Activated CD4-positive, CD25-positive, alpha-beta regulatory T cell treated with anti-CD3 and anti-CD28 coated beads, Interleukin-2, amount 50 U/mL, for 16 hours (primary cell): ENCODE measurements around the gene ATM.
A peak's percentile ranks its signal among the peaks of the same experiment; 100 is the strongest.
"Not testable (repeated sequence)": the region's sequence is repeated elsewhere in the genome, so short reads cannot be mapped to it uniquely, and the experiment has no call there.

Experiments
- DNase-seq: peaks from one replicate; pipeline ENCODE4 v3.0.0-alpha.2; 2020; ENCODE audit warnings: low read depth, low spot score

The ATM gene

DNA sequence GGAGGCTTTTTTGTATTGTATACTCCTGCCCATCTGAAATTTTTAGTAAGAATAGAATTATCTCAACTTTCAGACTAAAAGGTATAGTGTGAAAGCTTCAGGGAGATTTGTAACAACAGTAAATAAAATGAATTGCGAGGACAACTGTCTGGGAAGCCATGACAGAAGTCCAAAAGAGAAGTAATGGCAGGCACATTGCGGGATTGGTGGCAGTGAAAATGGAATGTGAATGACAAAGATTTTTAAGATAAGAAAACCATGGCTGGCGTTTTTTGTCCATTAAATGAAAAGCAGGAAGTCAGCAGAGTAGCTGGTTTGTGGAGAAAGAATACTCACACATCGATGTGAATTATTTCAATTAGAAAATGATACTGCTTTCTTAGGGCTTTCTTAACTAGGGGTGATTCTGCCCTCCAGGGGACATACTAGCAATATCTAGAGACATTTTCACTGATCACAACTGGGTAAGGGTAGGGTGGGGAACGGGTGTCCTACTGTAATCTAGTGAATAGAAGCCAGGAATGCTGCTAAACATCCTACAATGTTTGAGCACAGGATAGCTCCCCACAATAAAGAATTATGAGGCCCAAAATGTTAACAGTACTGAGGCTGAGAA lies 2.0 kb upstream of the ATM start:
- DNase-seq: no peak

DNA sequence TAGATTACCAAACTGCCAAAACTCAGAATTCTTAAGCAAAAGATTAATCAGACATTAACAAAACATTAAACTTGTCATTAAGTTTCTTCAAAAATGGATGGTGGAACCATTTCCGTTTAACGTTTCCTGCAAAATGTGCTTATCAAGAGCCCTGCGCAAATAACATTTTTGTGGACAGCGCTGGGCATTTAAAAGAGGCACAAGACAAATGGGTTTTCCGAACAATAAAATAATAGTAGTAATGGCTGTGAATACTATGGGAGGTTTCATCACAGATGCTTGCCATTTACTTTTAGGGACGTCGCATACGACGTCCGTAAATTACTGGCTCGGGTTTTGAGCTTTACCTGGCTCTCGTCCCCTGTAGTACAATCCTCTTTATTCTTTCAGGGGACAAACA lies 1.5 kb upstream of the ATM start:
- DNase-seq: no peak

DNA sequence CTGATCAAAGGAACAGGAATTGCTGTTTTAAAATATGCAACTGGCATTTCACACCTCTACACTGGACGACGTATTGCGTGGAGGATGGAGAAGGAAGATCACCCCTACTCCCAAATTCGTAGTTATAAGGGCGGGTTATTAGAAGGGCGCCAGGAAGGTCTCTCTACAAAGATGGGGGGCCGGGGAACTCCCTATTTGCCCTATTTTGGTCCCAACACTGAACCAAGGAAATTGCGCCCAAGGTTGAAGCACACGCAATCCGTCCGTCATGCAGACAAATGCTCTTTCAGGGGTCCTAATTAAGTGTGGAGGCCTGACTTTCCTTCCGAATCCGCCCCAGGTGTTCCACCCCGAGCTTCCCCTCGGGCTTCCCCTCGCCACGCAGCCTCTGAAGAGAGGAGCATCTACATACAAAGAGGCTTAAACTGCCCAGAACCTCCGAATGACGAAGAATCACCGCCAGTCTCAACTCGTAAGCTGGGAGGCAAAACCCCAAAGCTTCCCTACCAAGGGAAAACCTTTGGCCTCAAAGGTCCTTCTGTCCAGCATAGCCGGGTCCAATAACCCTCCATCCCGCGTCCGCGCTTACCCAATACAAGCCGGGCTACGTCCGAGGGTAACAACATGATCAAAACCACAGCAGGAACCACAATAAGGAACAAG lies 825 bp upstream of the ATM start:
- DNase-seq: no peak

DNA sequence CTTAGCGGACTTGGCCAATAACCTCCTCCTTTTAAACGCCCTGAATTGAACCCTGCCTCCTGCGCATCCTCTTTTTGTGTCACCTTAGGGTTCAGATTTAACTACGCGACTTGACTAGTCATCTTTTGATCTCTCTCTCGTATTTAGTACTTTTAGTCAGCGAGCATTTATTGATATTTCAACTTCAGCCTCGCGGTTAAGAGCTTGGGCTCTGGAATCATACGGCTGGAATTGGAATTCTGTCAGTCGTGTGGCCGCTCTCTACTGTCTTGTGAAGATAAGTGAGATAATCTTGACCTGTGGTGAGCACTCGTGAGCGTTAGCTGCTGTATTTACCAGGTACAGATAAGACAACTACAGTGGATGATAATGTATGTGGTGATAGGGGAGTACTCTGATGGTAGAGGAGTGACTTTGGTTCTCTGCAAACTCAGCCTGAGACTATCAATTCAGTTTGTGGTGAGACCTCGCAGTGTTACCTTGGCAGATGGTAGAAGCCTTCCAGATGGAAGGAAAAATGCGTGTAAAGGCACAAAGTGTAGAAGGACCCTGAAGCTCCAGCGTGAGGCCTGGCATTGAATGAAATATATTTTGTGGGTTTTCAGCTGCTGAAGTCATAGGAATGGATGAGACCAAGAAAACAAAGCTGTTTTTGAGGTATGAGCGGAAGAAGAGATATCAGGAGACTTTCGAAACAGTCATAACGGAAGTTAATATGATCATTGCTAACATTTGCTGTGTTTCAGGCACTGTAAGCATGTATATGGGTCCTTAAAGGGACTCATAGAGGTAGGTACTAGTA lies 682 bp downstream of the ATM start:
- peak; percentile 23 for DNase-seq

DNA sequence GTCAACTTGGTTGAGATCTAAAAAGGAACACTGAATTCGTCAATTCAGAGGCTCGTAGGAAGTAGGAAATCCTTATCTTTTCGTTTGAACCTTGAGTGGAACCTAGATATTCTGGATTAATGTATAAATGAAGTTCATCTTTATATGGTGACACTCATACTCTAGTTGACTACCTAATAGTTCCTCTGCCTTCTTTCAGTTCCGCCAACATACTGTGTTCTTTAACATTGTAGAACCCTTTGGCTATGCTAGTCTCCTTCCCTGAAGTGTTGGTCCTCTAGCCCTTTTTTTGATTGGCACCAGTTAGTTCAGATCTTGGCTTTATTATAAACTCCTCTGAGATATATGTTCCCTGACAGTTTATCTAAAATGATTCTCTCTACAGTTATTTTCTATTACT lies 1.5 kb downstream of the ATM start:
- DNase-seq: no peak

DNA sequence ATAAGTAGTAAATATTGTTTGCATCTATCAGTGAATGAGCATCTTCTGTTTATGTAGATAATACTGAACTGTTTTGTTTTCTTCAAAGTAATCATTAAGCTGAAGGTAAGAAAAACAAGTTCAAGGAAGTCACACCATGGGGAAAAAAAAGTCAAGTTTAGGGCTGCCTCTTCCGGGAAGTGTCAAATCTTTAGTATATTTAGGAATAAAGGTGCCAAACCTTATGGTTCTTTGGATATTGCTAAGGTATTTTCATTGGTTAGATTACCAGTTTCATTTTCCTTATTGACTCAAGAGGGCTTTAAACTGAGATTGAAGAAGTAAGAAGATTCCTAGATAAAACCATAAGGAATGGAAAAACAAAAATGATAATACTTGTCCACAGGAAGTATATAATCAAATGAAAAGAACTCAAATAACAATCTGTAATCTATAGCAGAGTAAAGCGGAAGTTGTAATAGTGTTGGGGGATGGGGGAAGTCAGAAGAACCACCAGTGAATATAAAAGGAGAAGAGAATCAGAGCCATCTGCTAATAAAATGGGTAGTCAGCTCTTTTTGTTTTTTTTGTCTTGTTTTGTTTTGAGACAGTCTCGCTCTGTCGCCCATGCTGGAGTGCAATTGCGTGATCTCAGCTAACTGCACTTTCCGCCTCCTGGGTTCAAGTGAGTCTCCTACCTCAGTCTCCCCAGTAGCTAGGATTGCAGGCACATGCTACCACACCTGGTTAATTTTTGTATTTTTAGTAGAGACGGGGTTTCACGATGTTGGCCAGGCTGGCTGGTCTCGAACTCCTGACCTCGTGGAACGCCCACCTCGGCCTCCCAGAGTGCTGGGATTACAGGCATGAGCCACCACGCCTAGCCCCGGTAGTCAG lies 2.3 kb downstream of the ATM start:
- no peak for DNase-seq

DNA sequence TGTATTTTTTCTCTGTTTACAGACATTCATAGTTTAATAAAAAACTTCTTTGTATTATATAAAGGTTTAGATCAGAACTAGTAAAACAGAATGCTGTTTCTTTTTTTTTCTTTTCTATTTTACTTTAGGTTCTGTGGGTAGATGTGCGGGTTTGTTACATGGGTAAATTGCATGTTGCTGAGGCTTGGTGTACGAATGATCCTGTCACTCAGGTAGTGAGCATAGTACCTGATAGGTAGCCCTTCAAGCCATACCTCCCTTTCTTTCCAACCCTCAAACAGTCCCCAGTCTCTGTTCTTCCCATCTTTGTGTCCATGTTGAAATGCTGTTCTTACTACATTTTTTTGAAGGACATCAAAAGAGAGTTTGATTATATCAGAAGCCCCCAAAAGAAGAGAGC lies 3.2 kb downstream of the ATM start:
- no peak for DNase-seq

DNA sequence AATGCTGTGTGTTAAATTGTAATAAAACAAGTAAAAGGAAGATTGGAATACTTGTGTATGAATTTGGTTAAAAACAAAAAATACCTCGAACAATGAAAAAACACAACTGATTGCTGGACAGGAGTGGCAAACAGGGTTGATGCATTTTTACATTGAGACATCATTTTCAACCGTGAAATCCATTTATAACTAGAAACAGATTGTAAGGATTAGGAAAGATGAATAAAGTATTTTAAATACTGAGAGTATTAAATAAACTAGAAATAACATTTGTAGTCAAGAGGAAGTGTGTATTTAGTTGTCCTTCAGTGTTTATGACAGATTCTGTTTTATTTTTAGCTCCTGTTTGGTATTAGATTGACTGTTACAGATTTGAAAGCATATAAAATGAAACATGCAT lies 5.4 kb downstream of the ATM start:
- DNase-seq: no peak

DNA sequence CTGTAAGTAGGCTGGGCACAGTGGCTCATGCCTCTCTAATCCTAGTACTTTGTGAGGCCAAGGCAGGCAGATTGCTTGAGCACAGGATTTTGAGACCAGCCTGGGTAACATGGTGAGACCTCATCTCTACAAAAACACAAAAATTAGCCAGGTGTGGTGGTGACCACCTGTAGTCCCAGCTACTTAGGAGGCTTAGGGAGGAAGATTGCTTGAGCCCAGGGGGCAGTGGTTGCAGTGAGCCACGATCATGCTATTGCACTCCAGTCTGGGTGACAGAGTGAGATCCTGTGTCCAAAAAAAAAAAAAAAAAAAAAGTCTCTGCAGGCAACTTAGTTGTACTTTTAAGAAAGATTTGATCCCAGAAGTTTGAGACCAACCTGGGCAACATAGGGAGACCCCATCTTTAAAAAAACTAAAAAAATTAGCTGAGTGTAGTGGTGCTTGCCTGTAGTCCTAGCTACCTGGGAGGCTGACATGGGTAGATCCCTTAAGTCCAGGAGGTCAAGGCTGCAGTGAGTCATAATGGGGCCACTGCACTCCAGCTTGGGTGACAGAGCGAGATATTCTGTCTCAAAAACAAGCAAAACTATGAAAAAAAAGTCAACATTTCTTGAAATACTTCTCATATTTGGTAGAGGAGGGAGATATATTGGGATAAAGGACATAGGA lies 10.5 kb downstream of the ATM start:
- DNase-seq: no peak

DNA sequence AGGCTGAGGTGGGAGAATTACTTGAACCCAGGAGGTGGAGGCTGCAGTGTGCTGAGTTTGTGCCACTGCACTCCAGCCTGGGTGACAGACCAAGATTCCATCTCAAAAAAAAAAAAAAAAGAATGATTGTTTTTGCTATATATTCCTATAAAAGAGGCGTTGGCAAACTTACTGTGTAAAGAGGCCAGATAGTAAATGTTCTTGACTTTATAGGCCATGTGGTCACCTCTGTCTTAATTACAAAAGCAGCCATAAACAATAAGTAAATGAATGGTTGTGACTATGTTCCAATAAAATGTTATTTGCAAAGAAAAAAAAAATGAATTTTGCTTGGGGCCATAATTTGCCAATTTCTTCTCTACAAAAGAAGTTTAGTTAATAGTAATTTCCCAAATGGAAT lies 12.3 kb downstream of the ATM start:
- no peak for DNase-seq

DNA sequence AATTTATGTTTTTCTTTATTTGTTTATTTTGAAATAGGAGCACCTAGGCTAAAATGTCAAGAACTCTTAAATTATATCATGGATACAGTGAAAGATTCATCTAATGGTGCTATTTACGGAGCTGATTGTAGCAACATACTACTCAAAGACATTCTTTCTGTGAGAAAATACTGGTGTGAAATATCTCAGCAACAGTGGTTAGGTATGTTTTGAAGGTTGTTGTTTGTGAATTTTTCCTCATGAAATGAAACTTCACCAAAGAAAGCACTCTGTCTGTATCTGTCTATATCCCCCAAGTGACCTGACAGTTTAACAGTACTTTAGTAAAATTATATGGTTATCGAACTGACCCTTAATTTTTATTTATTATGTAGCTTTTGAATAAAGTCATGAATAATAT lies 12.8 kb downstream of the ATM start:
- no peak for DNase-seq

DNA sequence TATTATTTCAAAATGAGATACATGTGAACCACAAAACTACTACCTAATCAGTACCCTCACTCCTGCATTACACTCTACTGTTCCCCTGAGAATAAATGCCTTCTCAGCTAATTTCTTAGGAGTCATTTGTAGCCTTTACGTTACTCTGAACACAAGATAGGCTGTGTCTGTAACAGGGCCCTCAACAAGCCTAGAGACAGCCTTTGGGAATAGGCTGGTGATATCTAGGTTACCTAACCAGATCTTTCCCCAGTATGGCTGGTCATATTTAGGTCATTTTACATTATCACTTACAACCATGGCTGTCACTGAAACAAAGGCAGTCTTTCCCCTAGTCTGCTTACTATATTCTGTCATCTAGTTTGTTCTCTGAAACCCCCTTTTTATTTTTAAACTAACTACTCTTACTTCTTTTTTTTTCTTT lies 14.2 kb downstream of the ATM start:
- DNase-seq: no peak

DNA sequence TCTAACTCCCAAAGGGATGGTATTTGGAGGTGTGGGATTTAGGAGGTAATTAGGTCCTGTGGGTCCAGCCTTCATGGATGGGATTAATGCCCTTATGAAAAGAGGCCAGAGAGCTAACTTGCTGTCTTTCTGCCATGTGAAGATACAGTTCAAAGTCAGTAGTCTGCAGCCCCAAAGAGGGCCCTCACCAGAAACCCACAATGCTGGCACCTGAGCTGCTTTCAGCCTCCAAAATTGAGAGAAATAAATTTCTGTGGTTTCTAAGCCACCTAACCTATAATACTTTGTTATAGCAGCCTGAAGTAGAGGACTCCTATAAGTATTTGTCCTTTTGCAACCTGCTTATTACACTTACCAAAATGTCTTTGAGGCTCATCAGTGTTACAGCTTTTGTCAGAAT lies 16.2 kb downstream of the ATM start:
- DNase-seq: no peak

DNA sequence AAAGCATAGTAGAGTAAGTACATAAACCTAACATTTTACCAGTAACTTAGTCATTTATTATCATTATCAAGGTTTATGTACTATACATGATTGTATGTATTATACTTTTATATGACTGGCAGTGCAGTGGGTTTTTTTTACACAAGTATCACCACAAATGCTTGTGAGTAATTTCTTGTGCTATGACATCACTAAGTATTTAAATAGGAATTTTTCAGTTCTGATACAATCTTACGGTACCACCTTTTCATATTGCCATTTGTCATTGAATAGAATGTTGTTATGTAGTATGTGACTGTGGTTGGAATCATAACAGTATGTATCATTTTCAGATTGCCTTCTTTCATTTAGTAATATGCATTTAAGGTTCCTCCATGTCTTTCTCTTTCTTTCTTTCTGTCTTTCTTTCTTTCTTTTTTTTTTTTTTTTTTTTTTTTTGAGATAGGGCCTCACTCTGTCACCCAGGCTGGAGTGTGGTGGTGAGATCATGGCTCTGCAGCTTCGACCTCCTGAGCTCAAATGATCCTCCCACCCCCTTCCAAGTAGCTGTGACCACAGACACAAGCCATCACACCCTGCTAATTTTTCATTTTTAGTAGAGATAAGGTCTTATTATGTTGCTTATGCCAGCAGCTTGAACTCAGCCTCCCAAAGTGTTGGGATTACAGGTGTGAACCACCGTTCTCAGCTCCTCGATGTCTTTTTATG lies 18.6 kb downstream of the ATM start:
- DNase-seq: no peak

DNA sequence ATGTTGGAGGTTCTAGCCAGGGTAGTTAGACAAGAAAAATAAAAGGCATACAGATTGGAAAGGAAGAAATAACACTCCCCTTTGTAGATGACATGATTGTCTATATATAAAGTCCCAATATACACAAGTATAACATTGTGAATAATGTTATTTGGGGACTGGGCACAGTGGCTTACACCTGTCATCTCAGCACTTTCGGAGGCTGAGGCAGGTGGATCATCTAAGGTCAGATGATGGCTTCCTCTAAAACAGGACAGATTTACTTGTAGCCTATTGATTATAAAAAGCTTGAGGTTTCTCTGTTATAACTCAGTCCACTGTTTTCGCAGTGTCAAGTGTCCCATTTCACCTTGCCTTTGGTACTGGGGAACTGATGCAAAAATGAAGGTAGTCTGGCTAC lies 19.6 kb downstream of the ATM start:
- DNase-seq: no peak

DNA sequence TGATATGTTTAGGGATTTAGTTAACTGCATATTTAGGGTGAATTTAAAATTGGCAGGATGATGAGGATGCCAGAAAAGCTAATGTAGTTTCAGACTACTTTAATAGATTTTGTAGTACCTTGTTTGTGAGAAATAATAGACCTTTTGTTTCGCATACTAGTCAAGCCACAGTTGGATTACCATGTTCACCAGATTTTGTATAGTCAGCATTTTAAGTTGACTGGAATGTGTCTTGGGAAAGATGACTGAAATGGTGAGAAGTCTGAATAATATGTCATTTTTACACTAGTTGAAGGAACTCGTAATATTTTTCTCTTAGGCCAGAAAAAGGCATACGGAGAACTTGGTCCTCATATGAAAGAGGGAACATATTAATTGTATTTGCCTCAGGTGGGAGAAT lies 23.4 kb downstream of the ATM start:
- no peak for DNase-seq

DNA sequence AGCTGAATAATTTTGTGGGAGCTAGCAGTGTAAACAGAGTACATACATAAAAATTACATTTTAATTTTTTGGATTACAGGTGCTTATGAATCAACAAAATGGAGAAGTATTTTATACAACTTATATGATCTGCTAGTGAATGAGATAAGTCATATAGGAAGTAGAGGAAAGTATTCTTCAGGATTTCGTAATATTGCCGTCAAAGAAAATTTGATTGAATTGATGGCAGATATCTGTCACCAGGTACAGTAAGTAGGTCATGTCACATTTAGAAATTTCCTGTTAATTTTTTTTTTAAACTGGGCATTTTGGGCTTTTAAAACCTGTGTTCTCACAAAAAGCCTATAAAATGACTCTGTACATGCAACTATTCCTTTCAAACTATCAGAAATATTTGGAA lies 24.0 kb downstream of the ATM start:
- DNase-seq: no peak

DNA sequence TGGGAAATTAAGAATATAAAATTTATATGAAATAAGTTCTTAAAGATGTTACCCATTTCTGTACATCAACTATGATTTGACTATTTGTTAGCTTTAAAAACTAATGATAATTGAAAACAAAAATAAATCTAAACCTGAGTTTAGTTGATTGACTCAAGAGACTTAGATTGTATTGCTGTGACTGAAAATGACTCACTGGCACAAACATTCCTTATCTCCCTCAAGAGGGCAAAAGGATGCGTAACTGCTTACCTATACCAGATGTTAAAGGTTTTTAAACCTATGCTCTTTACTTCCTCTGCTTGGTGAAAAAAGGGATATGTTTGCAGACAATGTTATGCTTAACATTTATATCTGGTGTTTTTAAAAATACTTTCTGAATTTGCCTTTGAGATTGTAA lies 30.3 kb downstream of the ATM start:
- DNase-seq: no peak

DNA sequence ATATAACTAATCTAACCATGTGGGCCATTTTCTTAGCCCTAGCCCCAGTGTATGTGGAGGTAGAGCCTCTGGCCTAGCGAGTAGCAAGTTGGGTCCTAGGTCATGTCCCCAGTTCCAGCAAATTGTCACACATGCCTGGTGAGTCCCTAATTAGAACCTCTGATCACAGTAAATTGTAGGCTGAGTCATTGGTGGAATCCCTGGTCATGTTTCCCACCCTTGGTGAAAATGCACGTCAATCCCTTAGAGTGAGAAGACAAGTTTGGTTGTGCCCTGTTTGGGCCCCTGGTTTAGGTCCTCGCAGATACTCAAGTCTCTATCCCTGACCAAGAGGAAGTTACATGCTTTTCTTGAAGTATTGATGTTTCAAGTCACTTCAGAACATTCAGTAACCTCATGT lies 46.7 kb downstream of the ATM start:
- DNase-seq: no peak

DNA sequence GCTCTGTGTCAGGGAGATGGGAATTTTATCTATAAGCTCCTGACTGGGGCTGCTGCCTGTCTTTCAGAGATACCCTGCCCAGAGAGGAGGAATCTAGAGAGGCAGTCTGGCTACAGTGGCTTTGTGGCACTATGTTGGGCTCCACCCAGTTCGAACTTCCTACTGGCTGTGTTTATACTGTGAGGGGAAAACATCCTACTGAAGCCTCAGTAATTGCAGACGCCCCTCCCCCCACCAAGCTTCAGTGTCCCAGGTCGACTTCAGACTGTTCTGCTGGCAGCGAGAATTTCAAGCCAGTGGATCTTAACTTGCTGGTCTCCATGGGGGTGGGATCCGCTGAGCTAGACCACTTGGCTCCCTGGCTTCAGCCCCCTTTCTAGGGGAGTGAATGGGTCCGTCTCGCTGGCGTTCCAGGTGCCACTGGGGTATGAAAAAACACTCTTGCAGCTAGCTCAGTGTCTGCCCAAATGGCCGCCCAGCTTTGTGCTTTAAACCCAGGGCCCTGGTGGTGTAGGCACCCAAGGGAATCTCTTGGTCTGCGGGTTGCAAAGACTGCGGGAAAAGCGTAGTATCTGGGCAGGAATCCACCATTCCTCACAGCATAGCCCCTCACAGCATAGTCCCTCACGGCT lies 54.2 kb downstream of the ATM start:
- DNase-seq: not testable (repeated sequence)
